ENCODE measurements around the gene HHIPL1.

DNA sequence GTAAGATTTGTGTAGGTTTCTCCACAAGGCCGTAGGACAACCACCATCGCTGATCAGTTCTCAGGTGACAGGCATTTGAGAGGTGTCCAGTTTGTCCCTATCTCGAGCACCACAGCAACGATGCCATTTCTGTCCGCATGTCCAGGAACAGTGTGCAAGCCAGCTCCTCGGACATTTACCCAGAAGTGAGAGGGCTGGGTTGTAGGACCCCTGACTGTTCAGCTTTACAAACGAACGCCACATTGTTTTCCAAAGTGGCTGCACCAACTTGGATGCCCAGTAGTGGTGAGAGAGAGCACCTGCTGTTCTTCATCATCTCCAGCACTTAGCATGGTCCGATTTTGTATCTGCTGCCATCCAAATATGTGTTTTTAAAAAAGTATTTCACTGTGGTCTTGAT is 77.8 kb downstream of the HHIPL1 start:
- TF ChIP-seq, protein P1, sequence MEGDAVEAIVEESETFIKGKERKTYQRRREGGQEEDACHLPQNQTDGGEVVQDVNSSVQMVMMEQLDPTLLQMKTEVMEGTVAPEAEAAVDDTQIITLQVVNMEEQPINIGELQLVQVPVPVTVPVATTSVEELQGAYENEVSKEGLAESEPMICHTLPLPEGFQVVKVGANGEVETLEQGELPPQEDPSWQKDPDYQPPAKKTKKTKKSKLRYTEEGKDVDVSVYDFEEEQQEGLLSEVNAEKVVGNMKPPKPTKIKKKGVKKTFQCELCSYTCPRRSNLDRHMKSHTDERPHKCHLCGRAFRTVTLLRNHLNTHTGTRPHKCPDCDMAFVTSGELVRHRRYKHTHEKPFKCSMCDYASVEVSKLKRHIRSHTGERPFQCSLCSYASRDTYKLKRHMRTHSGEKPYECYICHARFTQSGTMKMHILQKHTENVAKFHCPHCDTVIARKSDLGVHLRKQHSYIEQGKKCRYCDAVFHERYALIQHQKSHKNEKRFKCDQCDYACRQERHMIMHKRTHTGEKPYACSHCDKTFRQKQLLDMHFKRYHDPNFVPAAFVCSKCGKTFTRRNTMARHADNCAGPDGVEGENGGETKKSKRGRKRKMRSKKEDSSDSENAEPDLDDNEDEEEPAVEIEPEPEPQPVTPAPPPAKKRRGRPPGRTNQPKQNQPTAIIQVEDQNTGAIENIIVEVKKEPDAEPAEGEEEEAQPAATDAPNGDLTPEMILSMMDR (IDR thresholded peaks at IDR 0.05; ENCODE audit: low read depth, low read length): no peak
- TF ChIP-seq EZH2phosphoT487 (IDR thresholded peaks at IDR 0.05; ENCODE audit: low read depth): no peak

All from OCI-LY3 (cell line).